NCI-H2196 treated with DMSO at 0.1 percent for 48 hours (cell line): ENCODE data around the gene LYPD1.

Experiments used
- DNase-seq: peaks from one replicate; lab custom pipeline; 2025; ENCODE audit not compliant: unreplicated experiment; lab: John Stamatoyannopoulos, UW

Gene LYPD1

DNA sequence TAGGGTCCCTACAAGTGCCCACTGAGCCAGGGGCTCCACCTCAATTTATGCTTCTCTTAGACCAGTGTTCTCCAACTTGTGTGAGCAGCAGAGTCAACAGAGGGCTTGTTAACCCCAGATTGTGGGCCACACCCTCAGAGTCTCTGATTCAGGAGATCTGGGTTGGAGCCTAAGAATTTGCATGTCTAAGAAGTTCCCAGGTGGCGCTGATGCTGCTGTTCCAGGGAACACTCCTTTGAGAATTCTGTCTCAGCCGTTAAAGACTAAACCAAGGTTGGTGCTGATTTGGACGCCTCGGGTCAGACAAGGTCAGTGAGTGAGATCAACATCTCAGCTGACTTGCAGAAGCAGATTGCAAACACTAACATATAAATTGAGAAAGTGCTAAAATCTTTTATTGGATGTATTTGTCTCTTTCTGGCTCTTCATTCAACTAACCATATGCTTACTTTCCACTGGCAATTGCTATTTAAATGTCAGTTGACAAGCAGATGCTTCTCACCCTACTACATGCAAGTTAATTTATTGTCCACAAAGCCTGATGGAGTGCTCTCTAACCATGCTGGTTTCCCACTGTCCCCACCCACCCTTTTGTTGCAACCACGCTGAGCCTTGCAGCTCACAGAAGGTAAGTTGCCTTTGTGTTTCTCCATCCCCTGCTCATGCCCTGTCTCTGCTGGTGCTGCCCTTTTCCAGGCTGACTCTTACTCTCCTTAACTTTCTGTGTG, 31.5 kb downstream of the LYPD1 start:
- DNase-seq, result no peak

DNA sequence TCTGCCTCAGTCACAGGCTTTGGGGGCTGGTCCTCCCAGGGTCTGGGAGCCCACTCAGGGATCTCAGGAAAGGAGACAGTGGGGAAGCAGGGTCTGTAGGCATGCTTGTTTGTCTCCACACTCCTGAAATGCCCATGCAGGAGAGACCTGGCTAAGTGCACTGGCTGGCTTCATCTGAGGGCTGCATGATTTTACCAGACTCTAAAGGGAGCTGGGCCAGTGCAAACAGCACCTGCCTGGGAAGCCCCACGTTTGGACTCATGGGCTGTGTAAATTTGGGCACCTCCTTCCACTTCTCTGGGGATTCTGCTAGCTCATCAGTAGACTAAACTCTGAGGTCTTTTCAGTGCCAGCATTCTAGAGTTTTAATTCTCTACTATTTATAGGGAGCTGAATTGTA, 33.7 kb downstream of the LYPD1 start:
- no peak for DNase-seq

DNA sequence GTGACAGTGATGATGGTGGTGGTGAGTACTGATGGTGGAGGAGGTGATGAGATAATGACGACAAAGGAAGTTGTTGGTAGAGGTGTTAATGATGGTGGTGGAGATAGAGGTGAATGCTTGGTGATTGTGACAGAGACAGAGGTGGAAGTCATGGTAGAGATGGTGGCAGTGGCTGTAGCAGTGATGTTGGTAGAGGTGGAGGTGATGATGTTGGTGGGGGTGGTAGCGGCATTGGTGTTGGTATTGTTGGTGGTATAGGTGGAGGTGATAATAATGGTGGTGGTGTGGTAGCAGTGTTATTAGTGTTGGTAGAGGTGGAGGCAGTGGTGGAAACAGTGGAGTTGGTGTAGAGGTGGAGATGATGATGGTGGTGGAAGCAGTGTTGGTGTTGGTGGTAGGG, 36.4 kb downstream of the LYPD1 start:
- DNase-seq, result no peak

DNA sequence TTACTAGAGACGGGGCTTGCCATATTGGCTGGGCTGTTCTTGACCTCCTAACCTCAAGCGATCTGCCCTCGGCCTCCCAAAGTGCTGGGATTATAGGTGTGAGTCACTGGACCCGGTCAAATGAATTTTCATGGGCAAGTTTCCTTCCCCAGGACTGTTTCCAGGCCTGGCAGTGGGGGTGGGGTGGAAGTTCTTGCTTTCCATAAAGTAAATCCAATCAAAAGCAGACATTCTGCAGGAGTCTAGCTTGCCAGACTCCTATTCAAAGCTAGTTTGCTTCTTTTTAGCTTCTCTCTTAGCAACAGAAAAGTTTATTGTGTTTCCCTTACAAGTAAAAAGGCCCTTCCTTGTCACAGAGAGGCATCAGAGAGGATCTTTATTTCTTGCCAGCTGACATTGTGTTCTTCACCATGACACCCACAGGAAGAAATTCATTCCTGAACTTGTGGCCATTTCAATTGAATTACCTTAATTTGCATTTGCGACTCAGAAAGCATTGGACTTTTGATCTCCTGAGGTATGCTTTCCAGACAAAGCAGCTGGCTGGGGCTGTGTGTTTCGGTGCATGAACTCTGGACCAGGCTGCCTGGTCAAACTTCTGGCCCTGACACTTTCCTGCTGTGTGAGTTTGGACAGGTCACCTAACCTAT, 37.9 kb downstream of the LYPD1 start:
- no peak for DNase-seq

DNA sequence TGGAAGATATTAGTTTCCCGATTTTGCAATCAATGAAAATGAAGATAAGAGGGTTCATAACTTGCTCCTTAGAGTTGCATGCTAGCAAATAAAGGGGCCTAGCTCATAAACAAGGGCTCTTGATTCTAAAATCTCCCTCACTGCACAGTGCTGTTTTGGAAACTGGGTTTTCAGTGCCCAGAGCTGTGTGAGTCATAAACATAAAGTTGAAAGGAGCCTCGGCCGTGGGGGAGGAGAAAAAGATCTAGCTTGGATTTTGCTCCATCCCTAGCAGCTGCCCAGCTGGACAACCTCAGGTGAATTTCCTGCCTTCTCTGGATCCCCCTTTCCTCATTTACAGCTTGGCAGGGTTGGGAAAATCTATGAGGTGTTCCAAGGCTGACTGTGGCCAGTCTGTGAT, 42.5 kb downstream of the LYPD1 start:
- no peak for DNase-seq

DNA sequence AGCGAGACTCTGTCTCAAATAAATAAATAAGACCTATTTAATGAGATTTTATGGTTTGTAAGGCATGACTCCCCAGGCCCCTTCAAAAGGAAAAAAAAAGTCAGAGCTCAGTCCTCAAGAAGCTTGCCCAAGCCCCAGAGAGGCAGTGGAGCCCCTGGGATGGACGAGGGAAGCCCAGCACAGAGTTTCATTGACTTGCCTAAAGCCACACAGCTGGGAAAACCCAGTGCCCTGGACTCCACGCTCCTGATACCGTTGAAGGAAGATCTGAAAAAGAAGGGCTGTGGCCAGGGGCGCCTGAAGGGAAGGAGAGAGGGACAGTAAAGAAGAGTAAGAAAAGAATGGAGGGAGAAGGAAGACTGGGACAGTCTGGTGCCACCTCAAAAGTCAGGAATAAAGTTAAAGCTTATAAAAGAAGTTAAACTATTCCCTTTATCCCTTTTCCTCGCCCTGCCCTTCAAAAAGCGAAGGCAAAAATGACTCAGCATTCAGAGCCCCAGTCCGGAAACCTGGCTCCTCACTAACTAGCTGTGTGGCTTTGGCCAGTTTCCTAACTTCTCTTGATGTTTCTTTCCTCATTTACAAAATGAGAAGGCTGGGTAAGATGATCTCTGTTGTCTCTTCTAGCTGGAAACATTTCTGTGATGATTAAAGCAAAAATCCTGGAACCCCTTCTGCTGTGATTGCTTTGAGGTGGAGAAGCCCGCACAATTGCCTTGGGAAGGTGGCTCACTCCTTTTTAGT, 46.7 kb downstream of the LYPD1 start:
- DNase-seq, result no peak

GRCh38 chr2:132621131-132621875, 48.7 kb downstream of the LYPD1 start:
- no peak for DNase-seq

- DNase-seq, result no peak
Measured at GRCh38 chr2:132620115-132620514, 49.9 kb downstream of the LYPD1 start.

DNA sequence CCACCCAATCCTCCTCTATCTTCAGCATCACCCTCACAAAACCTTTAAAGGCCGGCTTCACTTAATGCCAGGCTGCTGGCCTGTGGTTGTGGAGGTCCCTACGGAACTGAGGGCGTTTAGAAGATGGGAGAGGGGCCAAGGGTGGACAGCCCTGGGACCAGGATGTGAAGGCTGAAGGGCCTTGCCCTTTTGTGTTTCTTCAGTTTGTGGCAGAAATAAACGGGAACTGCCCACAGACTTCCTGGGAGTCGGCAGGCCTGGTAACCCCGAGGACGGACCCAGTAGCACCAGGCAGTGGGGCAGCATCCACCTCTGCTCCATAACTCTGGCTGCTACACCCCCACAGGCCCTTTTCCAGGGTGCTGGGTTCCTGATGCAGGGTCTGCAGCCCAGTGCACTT, 51.3 kb downstream of the LYPD1 start:
- DNase-seq, result no peak

DNA sequence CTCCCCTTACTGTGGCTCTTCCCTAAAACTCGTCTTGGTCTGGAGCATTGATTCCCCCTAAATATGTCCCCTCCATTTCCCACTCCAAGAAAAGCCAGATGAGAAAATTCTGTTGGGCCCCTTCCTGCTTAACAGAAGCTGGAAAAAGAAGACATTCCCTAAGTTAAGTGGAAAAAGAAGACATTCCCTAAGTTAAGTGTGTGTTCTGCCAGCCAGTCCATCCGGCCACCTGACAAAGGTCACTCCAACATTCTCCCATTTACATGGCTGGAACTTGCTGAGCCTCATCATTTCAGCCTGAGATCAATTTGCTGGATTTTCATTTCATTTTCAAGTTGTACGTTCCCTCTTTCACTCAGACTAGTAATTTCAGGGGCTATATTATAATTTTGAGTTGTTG, 52.0 kb downstream of the LYPD1 start:
- DNase-seq, result no peak

GRCh38 chr2:132615329-132616085, 54.5 kb downstream of the LYPD1 start:
- DNase-seq, result no peak

DNA sequence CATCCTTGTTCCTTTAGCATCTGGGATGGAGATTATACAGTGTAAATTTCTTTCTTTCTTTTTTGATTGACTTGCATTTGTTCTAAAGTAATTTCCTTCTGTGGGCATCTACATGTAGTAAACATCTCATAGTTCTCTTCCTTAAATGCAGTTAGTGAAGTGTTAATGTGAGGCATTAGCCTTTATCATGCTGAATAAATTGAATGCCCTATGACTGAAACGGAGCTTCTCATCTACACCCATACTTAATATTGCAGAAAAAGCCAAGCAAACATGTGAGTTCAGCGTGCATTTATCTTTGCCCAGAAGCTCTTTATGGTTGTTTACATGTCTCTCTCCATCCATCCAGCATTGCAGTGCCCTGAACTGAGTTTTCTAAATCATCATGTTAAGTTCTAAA, 58.3 kb downstream of the LYPD1 start:
- DNase-seq, result no peak

DNA sequence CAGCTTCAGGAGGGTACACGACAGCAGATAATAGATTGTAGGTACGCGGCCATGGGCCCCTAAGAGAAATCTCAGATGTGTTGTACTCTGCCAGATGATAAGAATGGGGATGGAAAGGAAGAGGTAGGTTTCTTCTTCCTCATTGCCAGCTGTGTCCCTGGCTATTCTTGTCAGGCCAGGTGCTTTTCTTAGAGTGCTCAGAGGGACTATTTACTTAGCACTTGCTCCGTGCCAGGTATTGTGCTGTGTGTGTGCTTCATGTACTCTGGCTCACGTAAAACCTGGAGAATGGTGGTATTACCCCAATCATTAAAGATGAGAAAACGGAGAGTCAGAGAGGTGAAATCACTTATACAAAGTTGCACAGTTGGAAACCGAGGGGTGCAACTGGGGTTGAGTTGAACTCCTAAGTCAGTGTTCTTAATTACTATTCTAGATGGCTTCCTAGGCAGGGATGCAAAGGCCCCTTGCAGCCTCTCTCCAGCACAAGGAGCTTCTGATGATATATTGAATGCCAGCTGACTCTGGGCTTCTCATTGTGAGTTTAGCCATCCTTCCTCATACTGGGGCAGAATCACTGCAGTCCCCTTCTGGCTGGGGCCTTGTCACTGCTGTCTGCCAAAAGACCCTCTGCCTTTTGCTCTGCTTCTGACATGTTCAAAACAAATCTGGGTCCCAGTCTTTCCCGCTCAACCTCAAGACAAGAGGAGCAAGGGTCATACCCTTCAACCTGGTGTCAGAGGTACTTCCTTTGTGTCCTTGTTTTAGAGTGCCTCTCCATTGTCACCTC, 60.7 kb downstream of the LYPD1 start:
- DNase-seq, result no peak

GRCh38 chr2:132608311-132608710, 61.7 kb downstream of the LYPD1 start:
- DNase-seq, result no peak

- no peak for DNase-seq
Measured at GRCh38 chr2:132607426-132608090, 62.4 kb downstream of the LYPD1 start.

DNA sequence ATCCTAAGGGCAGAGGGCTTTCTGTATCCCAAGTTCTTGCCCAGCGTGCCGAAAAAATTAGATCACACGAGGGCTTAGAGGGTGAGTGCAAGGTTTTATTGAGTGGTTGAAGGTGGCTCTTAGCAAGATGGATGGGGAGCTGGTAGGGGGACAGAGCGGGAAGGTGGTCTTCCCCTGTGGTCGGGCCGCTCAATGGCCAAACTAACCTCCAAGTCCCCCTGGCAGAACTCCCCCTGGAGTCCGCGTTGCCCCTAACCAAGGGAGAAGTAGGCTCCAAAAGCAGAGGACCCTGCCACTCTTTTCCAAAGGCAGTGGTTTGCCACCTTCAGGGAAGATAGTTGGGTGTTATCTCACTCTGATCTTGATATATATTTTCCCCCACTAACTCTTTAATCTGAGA, 63.4 kb downstream of the LYPD1 start:
- no peak for DNase-seq

DNA sequence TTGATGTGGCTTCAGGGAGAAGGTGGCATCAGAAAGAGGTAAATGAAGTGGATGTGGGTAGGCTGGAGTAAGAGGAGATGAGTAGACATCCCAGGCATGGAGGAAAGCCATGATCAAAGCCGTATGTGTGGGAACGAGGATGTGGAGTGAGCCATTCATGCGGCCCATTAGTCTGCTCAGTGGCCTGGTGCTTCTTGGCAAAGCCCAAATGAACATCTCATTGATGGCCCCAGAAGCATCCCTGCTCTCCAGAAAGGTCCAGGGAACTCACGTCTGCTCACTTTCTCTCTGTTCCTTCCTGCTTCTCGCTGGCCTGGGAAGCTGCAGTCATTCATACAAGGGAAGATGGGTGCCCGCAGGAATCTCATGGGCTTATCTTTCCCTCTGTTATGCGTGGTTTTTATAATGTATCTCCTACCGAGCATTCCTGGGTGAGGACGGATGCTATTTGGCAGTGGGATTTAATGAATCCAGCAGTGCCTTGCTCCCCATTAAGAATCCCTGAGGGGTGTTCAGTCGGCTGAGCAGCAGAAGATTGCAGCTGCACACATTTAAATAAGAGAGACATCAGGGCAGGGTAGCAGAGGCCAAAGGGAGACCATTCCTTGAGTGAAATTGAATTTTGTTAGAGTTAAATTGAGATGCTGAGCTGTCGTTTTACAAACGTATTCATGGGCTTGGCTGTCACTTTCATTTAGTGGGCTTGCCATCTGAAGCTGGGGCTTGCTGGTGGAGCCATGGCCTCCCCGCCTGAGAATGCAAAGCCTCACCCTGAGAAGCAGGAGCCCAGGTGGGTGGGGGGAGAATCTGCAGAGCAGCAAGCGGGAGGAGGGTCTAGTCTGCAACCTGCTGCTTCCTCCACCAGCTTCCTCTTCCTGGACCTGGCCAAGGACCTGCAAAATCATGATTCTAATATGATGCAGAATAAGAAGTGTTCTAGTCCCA, 64.5 kb downstream of the LYPD1 start:
- no peak for DNase-seq

GRCh38 chr2:132604561-132604960, 65.4 kb downstream of the LYPD1 start:
- DNase-seq, result no peak
